HepG2 (cell line): ENCODE results near the gene CCDC85C. TPM values are rescaled to one million over a fixed set of nuclear protein-coding genes. Genes with fewer than 3 reads are reported as not detected.
A peak's percentile ranks its signal among the peaks of the same experiment; 100 is the strongest.

Experiments used
- CCDC6 ChIP-seq: sonication (generic); formaldehyde crosslinking; IDR thresholded peaks from 2 replicates; pipeline ENCODE4 v1.8.1; 2022; ENCODE audit warnings: mild to moderate bottlenecking, missing genetic modification reagents, moderate library complexity
- ELF3 ChIP-seq: IDR thresholded peaks from 2 replicates; pipeline ENCODE4 v1.6.1; 2016; ENCODE audit warnings: missing genetic modification reagents, missing compliant biosample characterization
- GATA4 ChIP-seq: sonication (generic); IDR thresholded peaks from 2 replicates; pipeline ENCODE4 v1.6.1; 2016; ENCODE audit warnings: antibody characterized with exemption, low read depth, borderline replicate concordance
- GZF1 ChIP-seq: sonication (generic); formaldehyde crosslinking; IDR thresholded peaks from 2 replicates; pipeline ENCODE4 v1.5.1; 2020; ENCODE audit warnings: mild to moderate bottlenecking, missing genetic modification reagents
- HNF4A ChIP-seq: sonication (generic); formaldehyde crosslinking; IDR thresholded peaks from 2 replicates; pipeline ENCODE4 v1.4.0; 2020; ENCODE audit warnings: missing genetic modification reagents
- HOXD1 ChIP-seq: sonication (generic); formaldehyde crosslinking; IDR thresholded peaks from 2 replicates; pipeline ENCODE4 v1.5.0; 2020; ENCODE audit warnings: missing genetic modification reagents
- KLF15 ChIP-seq: sonication (generic); formaldehyde crosslinking; IDR thresholded peaks from 2 replicates; pipeline ENCODE4 v1.8.1; 2023; ENCODE audit warnings: borderline replicate concordance, mild to moderate bottlenecking, inconsistent platforms, missing genetic modification reagents, mixed read lengths
- MBNL3 ChIP-seq: fragments of 250-450 bp; sonication (Bioruptor Pico); conservative IDR thresholded peaks from 2 replicates; pipeline ENCODE4 v1.8.0; 2022; ENCODE audit warnings: mild to moderate bottlenecking, inconsistent platforms
- RORA ChIP-seq: sonication (generic); formaldehyde crosslinking; IDR thresholded peaks from 2 replicates; pipeline ENCODE4 v1.5.0; 2020; ENCODE audit warnings: mild to moderate bottlenecking, missing genetic modification reagents, moderate library complexity
- SALL1 ChIP-seq: sonication (generic); formaldehyde crosslinking; IDR thresholded peaks from 2 replicates; pipeline ENCODE4 v1.8.0; 2022; ENCODE audit warnings: mild to moderate bottlenecking, missing genetic modification reagents
- SRSF9 ChIP-seq: fragments of 200-400 bp; formaldehyde crosslinking; IDR thresholded peaks from 2 replicates; pipeline ENCODE4 v1.6.1; 2018; ENCODE audit warnings: borderline replicate concordance, mild to moderate bottlenecking, low read depth, low read length; ENCODE audit not compliant: insufficient read depth, poor library complexity, severe bottlenecking
- STAT6 ChIP-seq: sonication (generic); formaldehyde crosslinking; IDR thresholded peaks from 2 replicates; pipeline ENCODE4 v1.4.0; 2020; ENCODE audit warnings: missing genetic modification reagents, mild to moderate bottlenecking, borderline replicate concordance
- XBP1 ChIP-seq: sonication (generic); formaldehyde crosslinking; IDR thresholded peaks from 2 replicates; pipeline ENCODE4 v1.5.0; 2020; ENCODE audit warnings: missing genetic modification reagents
- ZFP82 ChIP-seq: sonication (generic); formaldehyde crosslinking; IDR thresholded peaks from 2 replicates; pipeline ENCODE4 v1.5.1; 2020; ENCODE audit warnings: mild to moderate bottlenecking, missing genetic modification reagents, borderline replicate concordance
- ZKSCAN1 ChIP-seq: fragments of 150-350 bp; IDR thresholded peaks from 2 replicates; pipeline ENCODE4 v1.6.1; 2014; ENCODE audit warnings: low read length
- ZNF10 ChIP-seq: sonication (generic); formaldehyde crosslinking; IDR thresholded peaks from 2 replicates; pipeline ENCODE4 v1.4.0; 2020; ENCODE audit warnings: mild to moderate bottlenecking, low read depth, missing genetic modification reagents, borderline replicate concordance
- ZNF282 ChIP-seq: fragments of 450-650 bp; IDR thresholded peaks from 2 replicates; pipeline ENCODE4 v1.6.1; 2018; ENCODE audit not compliant: partially characterized antibody
- ZNF337 ChIP-seq: sonication (generic); formaldehyde crosslinking; IDR thresholded peaks from 2 replicates; pipeline ENCODE4 v1.5.1; 2020; ENCODE audit warnings: missing genetic modification reagents, low read depth, mild to moderate bottlenecking, borderline replicate concordance
- ZNF547 ChIP-seq: sonication (generic); formaldehyde crosslinking; IDR thresholded peaks from 2 replicates; pipeline ENCODE4 v1.5.1; 2020; ENCODE audit warnings: mild to moderate bottlenecking, missing genetic modification reagents
- ZNF572 ChIP-seq: sonication (generic); formaldehyde crosslinking; IDR thresholded peaks from 2 replicates; pipeline ENCODE4 v1.5.1; 2020; ENCODE audit warnings: mild to moderate bottlenecking, missing genetic modification reagents
- ZNF713 ChIP-seq: sonication (generic); formaldehyde crosslinking; IDR thresholded peaks from 2 replicates; pipeline ENCODE4 v1.4.0; 2020; ENCODE audit warnings: mild to moderate bottlenecking, missing genetic modification reagents
- polyA plus RNA-seq, 8 experiments: library from polyadenylated mRNA; depleted of rRNA in 3 of 8; stranded (reverse) in 7 of 8; unstranded in 1 of 8; fragments of >200 nt; fragmentation: Illumina TruSeq in 4 of 8; extraction: Trizol in 4 of 8; gene quantifications; 2 replicates each; pipeline versions ENCODE4 v1.2.1 to v1.2.3, GENCODE V29; 2011 to 2016; ENCODE audit warnings: low read depth in 4 of 8, missing spikeins in 1 of 8, mixed read lengths in 1 of 8; ENCODE audit not compliant: insufficient read depth in 1 of 8
- total RNA-seq, 5 experiments: library from RNA; depleted of rRNA; stranded (reverse); fragments of >200 nt; fragmentation: Illumina TruSeq; extraction: Trizol; gene quantifications; 2 replicates each; pipeline ENCODE4 v1.2.3, GENCODE V29; 2016; ENCODE audit warnings: low read depth in 1 of 5
- TF ChIP-seq, protein P1 (sequence below): sonication (generic); formaldehyde crosslinking; IDR thresholded peaks from 2 replicates; pipeline ENCODE4 v1.4.0; 2020; ENCODE audit warnings: missing genetic modification reagents
- TF ChIP-seq, protein P2 (sequence below): sonication (generic); formaldehyde crosslinking; IDR thresholded peaks from 2 replicates; pipeline ENCODE4 v1.4.0; 2020; ENCODE audit warnings: mild to moderate bottlenecking, low read depth, missing genetic modification reagents
- TF ChIP-seq, protein P3 (sequence below): sonication (generic); formaldehyde crosslinking; IDR thresholded peaks from 2 replicates; pipeline ENCODE4 v1.5.0; 2020; ENCODE audit warnings: missing genetic modification reagents

The CCDC85C gene
- total and polyA plus RNA-seq, 2 of the 13 experiments (the other 11 are each of a cell fraction or from before 2014, with no cell fraction given), result 18.8 to 43.8 TPM

- TF ChIP-seq ZNF337 (CRISPR knock-in tag) (no peak), HNF4A (CRISPR knock-in tag) (peak; percentile 61; the same call in 1 of the 2 replicates), GZF1 (CRISPR knock-in tag) (0 out of 2 replicates have a peak, but pooled peaks have one; percentile 65), ZNF282 (no peak), ELF3 (peak; percentile 63), SRSF9 (no peak), ZKSCAN1 (no peak), STAT6 (no peak), ZNF713 (no peak), XBP1 (CRISPR knock-in tag) (no peak), ZNF572 (CRISPR knock-in tag) (no peak), ZNF547 (CRISPR knock-in tag) (no peak), GATA4 (no peak), CCDC6 (no peak), KLF15 (CRISPR knock-in tag) (no peak), MBNL3 (CRISPR knock-in tag) (no peak), RORA (CRISPR knock-in tag) (no peak), ZFP82 (CRISPR knock-in tag) (no peak), ZNF10 (CRISPR knock-in tag) (no peak), HOXD1 (CRISPR knock-in tag) (no peak), SALL1 (CRISPR knock-in tag) (no peak)
- TF ChIP-seq, protein P1, sequence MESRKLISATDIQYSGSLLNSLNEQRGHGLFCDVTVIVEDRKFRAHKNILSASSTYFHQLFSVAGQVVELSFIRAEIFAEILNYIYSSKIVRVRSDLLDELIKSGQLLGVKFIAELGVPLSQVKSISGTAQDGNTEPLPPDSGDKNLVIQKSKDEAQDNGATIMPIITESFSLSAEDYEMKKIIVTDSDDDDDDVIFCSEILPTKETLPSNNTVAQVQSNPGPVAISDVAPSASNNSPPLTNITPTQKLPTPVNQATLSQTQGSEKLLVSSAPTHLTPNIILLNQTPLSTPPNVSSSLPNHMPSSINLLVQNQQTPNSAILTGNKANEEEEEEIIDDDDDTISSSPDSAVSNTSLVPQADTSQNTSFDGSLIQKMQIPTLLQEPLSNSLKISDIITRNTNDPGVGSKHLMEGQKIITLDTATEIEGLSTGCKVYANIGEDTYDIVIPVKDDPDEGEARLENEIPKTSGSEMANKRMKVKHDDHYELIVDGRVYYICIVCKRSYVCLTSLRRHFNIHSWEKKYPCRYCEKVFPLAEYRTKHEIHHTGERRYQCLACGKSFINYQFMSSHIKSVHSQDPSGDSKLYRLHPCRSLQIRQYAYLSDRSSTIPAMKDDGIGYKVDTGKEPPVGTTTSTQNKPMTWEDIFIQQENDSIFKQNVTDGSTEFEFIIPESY (CRISPR knock-in tag), result no peak
- TF ChIP-seq, protein P2, sequence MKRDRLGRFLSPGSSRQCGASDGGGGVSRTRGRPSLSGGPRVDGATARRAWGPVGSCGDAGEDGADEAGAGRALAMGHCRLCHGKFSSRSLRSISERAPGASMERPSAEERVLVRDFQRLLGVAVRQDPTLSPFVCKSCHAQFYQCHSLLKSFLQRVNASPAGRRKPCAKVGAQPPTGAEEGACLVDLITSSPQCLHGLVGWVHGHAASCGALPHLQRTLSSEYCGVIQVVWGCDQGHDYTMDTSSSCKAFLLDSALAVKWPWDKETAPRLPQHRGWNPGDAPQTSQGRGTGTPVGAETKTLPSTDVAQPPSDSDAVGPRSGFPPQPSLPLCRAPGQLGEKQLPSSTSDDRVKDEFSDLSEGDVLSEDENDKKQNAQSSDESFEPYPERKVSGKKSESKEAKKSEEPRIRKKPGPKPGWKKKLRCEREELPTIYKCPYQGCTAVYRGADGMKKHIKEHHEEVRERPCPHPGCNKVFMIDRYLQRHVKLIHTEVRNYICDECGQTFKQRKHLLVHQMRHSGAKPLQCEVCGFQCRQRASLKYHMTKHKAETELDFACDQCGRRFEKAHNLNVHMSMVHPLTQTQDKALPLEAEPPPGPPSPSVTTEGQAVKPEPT (CRISPR knock-in tag), result peak; percentile 28; the same call in 1 of the 2 replicates
- TF ChIP-seq, protein P3, sequence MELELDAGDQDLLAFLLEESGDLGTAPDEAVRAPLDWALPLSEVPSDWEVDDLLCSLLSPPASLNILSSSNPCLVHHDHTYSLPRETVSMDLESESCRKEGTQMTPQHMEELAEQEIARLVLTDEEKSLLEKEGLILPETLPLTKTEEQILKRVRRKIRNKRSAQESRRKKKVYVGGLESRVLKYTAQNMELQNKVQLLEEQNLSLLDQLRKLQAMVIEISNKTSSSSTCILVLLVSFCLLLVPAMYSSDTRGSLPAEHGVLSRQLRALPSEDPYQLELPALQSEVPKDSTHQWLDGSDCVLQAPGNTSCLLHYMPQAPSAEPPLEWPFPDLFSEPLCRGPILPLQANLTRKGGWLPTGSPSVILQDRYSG, result no peak
Observed at GRCh38 chr14:99602054-99602787, 1.8 kb downstream of the CCDC85C start (continued).
